Ureter (tissue), 1 donor: ENCODE data around the gene SH3RF3. TPM values are rescaled to one million over a fixed set of nuclear protein-coding genes. Genes with fewer than 3 reads are reported as not detected.
A peak's percentile ranks its signal among the peaks of the same experiment; 100 is the strongest.

ENCODE experiments used
- DNase-seq: peaks from one replicate; pipeline ENCODE4 v3.0.0-alpha.2; 2020; ENCODE audit warnings: low spot score
- total RNA-seq: library from RNA; stranded (reverse); gene quantifications from one replicate; pipeline ENCODE4 v1.2.4, GENCODE V29; 2023
- donor health status: DM: yes; HTN: yes; CAD: no.

SH3RF3 gene
- total RNA-seq, 1 donor from 2014 or later, result 8.0 TPM

DNA sequence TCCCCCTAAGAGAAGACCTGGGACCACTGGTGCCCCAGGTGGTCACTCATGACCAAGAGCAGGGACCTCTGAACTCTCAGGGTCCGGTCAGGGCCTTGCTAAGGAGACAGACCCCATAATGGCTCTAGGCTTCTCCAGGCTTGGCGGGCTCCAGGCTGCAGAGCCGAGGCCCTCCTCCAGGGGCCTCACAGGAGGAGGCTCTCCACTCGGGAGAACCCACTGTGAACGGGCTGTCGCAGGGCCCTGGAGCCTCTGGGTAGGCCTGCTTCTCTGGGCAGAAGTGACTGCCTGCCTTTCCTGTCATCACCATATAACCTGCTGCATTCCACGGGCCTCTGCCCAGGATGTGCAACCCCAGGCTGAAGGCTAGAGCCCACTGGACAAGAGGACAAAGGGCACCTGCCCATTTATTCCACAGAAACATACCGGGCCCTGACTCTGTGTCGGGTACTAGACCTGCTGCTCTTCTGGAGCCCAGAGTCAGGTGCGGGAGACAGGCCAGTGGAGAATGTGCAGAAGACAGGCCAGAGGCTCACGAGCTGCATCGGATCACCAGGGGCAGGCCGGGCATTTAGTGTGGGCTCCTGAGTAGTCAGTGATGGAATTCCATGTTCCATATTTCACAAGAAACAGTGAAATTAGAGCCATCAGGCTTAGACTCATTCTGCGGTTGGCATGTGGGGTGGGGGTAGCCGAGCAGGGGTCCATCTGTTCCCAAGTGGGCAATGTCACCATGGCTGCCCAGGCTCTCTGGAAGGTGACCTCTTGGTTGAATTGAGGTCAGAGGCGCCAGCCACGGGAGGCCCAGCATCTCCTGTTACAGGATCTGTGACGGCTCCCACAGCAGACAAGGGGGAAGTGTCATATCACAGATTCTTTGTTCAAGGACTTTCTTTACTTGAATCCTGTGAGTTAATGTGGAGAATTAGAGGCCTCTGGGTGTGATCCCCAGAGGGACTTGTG is 220.8 kb downstream of the SH3RF3 start:
- DNase-seq, result peak; percentile 40

DNA sequence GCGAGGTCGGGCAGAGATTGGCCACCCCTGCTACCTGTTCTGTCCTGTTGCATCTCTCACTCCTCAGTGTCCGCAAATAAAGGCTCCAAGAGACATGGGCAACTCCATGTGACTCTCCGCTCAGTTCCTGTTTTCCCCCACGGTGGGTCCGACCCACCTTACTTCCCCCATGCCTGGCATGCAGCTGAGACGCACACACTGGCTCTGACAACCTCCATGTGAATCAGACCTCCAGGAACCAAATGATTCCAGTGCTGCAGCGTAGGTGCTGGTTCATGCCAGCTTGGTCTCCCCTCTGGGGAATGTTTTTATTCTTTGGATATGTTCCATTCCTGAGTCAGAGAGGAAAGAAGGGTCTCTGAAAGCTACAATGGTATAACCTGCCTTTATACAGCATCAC is 221.5 kb downstream of the SH3RF3 start:
- DNase-seq, result no peak

DNA sequence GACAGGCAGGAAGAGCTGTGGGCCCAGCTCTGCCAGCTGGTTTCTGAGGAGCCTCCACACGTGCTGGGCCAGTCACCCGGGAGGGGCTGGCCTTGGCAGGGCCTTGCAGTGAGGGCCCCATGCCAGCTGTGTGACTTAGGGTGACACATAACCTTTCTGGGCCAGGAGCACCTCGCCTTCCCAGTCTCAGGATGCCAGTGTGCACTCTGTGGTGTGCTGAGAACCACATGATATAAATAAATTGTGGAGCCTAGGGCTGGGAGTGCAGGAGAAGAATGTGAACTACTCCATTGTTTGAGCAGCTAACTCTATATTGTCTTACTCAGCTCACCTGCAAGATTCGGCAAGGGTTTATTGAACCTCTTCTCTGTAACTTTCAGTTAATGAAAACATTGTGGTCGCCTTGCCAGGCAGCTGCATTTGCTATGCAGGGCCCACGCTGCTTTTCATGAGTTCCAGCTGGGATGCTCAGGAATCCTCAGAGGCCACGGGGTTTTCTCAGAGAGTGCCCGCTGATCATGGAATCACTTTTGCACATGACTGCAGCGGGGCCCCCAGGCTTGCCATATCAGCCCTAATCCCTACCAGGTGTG is 222.3 kb downstream of the SH3RF3 start:
- DNase-seq, result peak; percentile 58

DNA sequence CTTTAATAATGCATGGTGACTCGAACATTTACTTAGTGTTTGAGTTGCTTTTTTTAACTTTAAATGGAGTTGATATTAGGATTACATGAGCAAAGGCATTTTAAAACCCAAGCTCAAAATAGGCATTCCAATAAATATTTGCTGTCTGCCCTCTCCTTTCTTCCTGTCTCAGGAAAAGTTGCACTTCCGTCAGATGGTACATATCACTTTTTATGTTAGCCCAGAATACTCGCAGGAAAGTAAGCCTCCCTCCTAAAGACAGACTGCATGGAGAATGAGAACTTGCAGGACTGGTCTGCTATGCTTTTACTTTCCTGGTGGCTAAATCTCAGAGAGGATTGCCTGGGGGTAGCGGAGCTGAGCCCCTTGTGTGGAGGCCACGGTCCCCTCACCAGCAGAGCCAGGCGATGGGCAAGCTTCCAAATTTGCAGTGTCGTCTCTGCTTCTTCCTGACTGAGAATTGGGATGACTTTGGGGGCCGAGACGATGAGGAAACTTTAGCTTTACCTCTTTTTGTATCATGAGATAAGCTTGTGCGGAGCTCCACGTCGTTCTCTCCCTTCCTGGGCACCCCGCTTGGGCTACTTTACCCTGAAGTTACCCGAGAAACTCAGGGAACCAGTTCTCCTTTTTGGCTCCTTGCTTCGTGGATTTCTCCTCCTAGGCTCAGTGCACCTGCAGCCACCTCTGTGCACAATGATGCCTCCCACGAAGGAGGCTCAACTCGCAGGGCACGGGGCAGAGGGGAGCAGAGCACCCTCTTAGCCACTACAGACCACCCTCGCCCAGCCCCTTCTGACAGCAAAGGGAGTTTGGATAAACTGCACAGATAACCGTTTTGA is 223.3 kb downstream of the SH3RF3 start:
- peak; percentile 38 for DNase-seq

DNA sequence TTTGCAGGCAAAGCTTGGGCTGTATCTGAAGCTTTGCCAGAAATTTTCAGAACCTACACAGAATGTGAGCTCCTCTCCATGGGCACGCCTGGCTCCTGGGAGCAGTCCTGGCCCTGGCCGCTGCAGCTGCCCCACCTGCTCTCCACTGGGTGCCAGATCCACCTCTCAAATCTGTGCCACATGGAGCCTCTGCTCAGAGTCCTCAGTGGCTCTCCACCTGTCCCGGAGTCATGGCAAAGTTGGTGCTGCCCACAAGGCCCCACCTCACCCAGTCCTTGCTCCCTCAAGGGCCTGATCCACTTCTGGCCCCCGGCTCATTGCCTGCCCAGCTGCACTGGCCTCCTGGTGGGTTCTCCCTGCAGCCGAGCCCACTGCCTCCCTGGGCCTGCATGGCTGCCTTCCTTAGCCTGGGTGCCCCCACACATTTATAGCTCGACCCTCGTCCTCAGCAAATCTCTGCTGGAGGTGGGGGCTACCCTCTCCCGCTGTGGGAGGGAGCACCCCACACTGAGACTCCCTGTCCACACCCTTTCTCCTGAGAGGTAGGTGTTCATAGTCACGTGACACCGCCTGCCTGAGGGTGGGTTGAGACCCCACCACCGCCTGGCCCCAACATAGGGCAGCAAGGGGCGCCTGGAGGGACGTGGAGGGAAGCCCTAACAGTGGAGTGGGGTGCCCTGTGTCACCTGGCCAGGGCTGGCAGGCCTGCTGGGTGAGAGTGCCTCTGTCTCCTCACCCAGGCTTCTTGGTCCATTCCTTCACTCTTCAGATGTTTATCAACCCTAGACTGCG is 224.1 kb downstream of the SH3RF3 start:
- peak; percentile 40 for DNase-seq

DNA sequence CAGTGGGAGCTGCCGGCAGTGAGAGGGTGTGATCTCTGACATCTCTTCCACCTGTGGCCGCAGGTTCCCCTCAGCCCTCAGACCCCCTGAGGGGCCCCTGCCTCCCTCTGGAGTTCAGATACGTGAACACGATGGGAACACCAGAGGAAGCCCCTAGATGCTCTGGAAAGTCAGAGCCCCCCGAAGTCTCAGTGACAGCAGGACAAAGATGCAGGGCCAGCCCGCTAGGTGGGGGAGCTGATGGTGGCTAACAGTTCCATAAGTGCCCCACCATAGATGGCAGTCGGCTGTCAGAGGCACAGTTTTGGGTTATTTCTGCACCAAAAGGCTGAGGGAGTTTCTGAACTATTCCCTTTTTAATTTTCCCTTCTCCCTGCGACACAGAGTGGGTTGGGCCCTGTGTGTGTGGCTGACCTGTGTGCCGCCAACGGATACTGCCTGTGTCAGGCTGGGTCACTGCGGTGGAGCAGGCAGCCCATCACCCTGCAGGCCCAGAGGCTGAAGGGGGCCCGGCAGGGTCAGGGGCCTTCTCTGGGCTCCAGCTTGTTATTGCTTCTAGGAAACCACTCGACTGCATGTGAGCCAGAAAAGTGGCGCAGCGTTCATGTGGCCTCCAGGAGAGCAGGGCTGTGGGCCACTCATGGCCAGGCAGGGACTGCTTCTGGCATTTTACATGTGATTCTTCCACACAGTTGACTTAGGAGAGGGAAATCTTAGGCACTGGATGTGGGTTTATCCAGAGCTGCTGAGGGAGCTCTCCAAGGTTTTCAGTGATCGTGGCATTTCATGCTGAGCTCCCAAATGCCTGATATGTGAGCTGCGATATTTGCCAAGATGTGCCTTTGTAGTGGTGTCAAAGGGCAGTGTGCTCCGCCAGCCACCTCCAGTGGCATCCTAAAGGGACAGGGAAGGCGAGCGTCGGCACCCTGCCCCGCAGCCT is 225.1 kb downstream of the SH3RF3 start:
- peak; percentile 13 for DNase-seq

DNA sequence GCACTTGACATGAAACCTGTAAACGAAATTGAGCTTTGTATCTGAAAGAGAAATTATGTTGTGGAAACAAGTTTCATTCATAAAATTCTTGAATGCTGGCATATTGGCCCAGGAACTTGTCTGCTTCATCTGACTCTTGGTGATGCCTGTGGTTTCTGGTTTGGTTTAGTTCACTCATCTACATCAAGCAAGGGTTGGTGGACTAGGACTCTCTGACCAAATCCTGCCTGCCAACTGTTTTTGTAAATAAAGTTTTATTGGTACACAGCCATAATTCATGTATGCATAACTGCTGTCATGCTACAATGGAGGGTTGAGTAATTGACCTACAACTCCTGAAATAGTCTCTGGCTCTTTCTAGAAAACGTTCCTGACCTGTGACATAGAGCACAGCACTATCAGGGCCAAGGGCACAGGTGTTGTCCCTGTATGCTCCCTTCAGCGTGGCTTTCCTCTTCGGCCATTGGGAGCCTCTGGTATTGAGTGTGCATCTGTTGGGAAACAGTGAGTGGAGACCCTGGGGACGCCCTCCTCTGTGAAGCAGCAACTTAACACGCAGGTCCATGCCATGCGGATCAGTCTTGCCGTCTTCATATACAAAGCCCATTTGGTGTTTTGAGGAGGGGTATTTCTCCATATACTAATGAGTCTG is 226.3 kb downstream of the SH3RF3 start:
- peak; percentile 29 for DNase-seq

DNA sequence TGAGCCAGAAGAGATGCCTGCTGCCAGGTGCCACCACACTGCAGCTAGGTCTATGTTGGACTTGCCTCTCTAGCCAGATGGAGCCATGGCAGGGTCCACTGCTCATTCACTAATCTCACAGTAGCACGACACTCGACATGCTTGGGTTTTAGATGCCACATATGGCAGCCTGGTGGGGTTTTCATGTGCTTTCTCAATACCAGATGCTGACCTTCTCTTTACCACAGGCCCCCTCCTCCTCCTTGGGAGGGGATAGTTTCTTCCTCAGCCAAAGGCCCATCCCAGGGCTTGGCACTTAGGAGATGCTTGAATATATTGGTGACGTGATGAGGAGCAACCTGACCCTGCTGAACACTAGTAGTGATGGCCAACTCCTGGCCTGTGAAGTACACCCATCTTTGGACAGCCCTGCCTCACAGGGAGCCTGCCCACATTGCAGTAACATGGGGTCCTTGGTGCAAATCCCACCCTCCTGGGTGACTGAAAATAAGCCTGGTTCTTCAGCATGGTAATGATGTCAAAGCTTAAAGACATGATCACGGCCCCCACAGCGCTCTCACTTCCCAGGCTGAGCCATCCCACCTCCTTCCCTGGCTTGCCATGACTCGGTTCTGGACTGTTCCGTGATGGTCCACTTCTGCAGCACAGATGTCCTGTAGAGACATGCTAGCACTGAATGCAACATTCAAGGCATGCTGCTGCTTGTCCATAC is 227.5 kb downstream of the SH3RF3 start:
- no peak for DNase-seq

DNA sequence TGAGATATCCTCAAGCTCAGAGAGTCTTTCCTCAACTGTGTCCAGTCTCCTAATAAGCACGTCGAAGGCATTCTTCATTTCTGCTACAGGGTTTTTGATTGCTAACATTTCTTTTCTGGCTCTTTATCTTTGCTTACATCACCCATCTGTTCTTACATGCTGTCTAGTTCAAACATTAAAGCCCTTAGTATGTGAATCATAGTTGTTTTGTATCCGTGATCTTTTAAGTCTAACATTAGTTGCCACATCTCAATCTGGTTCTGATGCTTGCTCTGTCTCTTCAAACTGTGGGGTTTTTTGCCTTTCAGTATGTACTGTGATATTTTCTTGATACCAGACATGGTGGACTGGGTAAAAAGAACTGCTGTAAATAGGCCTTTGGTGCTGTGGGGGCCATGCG is 235.2 kb downstream of the SH3RF3 start:
- DNase-seq, result no peak

DNA sequence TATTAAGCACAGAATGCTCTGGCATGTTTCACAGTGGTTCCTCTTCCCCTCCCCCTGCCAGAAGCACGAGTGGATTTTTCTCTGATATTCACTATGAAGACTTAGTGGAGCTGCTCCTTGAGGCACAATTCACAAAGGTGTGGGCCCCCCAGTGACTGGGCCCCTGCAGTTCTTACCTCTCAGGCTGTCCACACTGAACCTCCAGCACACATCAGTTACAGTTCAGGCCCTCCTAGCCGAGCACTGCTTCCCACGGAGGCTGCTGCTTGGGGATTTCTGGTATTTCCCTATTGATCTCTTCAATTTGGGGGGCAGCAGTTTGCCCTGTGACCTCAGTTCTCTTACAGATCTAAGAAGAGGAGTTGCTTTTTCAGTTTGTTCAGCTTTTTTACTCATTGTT is 236.1 kb downstream of the SH3RF3 start:
- DNase-seq, result no peak

DNA sequence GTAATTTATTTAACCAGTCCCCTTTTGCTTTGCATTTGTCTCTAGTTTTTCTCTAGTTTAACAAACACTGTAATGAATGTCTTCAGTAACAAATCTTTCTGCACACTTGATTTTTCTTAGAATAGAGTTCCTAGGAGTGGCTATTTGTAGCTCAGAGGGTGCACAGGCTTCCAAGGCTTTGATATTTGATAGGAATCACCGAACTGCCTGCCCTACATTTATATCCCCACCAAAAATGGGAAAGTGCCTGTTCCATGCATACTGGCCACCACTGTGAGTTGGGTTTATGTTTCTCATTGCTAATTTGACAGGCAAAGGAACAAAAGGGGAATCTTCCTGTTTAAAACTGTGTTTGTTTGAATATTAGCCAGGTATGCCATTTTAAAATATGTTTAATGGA is 238.7 kb downstream of the SH3RF3 start:
- DNase-seq, result peak; percentile 8

DNA sequence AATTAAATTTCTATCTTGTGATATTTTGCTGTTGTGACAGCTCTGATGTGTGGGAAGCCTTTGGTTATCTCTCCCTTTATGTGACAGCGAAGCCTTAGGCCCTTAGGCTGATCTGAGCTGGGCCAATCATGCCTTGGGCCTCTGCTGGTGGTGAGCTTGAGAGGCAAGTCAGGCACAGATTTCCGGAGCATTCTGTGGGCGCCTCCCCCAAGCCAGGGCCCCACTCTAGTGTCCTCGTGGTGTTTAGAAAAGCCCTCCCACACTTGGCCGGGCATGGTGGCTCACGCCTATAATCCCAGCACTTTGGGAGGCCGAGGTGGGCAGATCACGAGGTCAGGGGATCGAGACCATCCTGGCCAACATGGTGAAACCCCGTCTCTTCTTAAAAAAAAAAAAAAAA is 239.8 kb downstream of the SH3RF3 start:
- DNase-seq, result peak; percentile 19

DNA sequence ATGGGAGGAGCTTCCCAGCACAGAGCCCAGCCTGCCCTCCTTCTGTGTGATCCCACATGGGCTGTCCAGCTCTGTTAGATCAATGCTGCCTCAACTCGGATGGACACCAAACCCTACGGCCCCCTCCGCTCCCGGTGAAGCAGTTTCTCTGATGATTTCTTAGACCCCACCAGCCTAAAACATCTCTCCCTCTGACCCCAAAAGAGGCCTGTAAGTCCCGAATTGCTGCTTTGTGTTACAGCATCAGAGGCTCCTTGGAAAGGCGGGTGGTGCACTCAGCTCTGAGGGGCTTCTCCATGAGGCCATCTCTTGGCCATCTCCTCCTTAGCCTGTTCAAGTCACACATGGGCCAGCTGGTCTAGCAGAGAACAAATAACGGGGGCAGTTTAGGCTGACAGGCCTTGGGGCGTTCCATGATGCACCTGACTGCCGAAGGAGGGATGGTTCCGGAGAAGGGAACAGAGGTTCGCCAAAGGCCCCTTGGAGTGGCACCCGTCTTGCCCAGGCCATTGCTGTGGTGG is 240.7 kb downstream of the SH3RF3 start:
- DNase-seq, result peak; percentile 30

DNA sequence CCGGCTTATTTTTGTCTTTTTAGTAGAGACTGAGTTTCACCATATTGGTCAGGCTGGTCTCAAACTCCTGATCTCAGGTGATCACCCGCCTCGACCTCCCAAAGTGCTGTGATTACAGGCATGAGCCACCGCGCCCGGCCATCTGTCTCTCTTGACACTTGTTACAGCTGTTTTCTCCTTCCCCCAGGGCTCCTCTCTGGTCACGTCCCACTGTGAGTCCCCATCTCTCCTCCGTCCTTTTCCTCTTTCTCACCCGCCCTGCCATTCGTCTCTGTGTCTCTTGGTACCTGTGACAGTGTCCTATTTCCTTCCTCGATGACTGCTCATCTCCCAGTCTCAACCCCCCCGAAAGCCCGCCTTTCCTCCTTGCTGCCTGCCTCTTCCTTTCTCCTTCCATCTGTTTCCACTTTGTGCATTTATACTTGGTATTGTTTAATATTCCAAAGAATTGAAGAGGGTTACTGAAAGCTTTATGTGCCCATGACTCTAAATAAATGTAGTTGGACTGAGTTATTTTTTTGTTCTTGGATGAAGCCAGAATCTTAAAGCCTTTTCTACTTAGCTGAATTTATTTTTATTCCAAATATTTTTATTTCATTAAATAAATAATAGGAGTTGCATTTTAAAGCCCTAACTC is 241.5 kb downstream of the SH3RF3 start:
- DNase-seq, result peak; percentile 35

DNA sequence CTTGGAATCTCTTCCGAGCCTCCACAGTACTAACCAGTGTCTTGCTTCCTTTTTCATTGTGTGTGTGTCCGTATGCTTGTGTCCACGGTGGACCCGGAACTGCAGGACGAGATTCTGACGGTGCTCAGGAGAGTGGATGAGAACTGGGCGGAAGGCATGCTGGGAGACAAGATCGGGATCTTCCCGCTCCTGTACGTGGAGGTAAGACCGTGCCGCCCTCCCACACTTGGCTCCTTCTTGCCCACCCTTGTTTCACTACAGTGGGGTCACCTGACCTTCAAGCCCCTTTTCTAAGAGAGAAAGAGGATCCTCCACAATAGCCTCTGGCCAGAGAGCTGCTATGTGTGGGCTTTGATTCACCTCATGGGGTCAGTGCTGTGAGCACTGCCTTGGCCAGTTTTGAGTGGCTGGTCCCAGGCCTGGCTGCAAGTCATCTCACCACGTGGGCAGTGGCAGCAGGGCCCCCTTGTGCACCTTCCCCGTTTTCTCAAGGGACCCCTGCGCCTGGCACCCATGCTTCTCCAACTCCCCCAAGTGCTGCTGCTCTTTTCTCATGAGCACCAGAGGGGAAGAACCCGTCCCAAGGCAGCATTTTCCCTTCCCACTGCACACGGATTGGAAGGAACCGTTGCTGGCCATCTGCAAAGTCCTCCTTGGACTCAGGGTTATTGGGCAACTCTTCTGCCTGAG is 242.6 kb downstream of the SH3RF3 start:
- DNase-seq, result peak; percentile 26

DNA sequence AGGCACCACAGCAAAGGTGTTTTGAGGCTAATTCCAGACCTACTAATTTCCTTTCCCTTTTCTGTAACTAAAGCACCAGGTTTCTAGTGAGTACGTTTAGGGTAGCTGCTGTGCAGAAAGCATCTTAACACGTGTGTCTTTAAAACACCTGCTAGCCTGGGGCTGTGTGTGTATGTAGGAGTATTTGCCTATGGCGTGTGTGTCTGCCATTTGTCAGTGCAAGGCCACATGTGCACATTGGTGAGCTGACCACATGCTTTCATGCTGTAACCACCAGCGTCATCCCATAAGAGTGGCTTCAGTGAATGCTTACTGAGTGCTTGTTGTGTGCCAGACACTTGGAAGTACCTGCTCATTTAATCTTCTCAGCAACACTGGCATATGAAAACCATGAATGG is 243.2 kb downstream of the SH3RF3 start:
- peak; percentile 6 for DNase-seq

DNA sequence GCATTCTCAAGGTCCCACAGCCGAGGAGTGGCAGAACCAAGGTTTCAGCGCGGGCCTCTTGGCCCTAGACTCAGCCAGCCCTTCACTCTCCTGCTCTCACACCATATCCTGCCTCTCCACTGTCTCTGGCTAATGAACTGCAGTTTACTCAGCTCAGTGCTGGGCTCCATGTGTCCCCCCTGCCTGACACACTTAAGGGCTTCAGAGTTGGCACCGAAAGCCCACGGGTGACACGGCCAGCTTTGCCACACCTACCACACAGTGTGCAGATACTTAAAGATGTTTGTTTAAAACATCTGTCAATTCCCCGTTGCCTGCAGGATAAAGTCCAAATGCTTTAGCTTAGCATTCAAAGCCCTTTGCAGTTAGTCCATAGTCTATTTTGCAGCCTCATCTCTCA is 243.6 kb downstream of the SH3RF3 start:
- peak; percentile 20 for DNase-seq
